ENCODE data around the gene PLXNA4. TPM values are rescaled to one million over a fixed set of nuclear protein-coding genes. Genes with fewer than 3 reads are reported as not detected.

PLXNA4 gene
- total RNA-seq, 4 donors from 2014 or later: 0.49 to 7.1 (median 2.0) TPM

- Histone ChIP-seq H3K9me3 (no peaks in the 10 kb centered on the region), H3K4me1 (peaks cover 0 to 20% (median 4%) of the 10 kb centered on the region in 3 donors), H3K4me3 (no peak overlapping the region), H3K27me3 (peaks cover 0 to 21% (median 0%) of the 10 kb centered on the region in 4 donors), H3K27ac (no peak overlapping the region), H3K36me3 (no peaks in the 10 kb centered on the region)
- no peak for DNase-seq
- intact Hi-C loops (cut with DNase I): no loop called here
- TF ChIP-seq CTCF (IDR thresholded peaks at IDR 0.05) (no peak), POLR2A (IDR thresholded peaks at IDR 0.05) (no peak)
- 60 to 61% methylated on average over 5 to 6 of the region's 6 CpGs for WGBS, 2 donors
Measured at GRCh38 chr7:132471515-132471914, 104.8 kb downstream of the PLXNA4 start.

GRCh38 chr7:132469681-132470080 lies 106.6 kb downstream of the PLXNA4 start:
- Histone ChIP-seq H3K4me1 (peaks cover 0 to 14% (median 4%) of the 10 kb centered on the region in 3 donors), H3K4me3 (no peak overlapping the region), H3K27ac (no peak overlapping the region), H3K27me3 (peaks cover 0 to 13% (median 0%) of the 10 kb centered on the region in 4 donors), H3K9me3 (no peaks in the 10 kb centered on the region), H3K36me3 (no peaks in the 10 kb centered on the region)
- no peak for TF ChIP-seq CTCF (IDR thresholded peaks at IDR 0.05)
- TF ChIP-seq POLR2A (IDR thresholded peaks at IDR 0.05): no peak
- intact Hi-C loops (cut with DNase I): no loop called here
- WGBS, 2 donors: 60 to 63% methylated on average over 4 of the region's 4 CpGs
- no peak for DNase-seq

- TF ChIP-seq POLR2A (IDR thresholded peaks at IDR 0.05): no peak
- no peak for TF ChIP-seq CTCF (IDR thresholded peaks at IDR 0.05)
- no peak overlapping the region for H3K4me3 ChIP-seq
- H3K9me3 ChIP-seq: no peaks in the 10 kb centered on the region
- intact Hi-C loops (cut with DNase I): no loop called here
- no peak overlapping the region for H3K27ac ChIP-seq
- peaks cover 0 to 11% (median 4%) of the 10 kb centered on the region in 3 donors for H3K4me1 ChIP-seq
- no peaks in the 10 kb centered on the region for H3K36me3 ChIP-seq
- DNase-seq: no peak
- WGBS, 2 donors: 15 to 85% methylated on average over 1 of the region's 1 CpG
- H3K27me3 ChIP-seq: peaks cover 0 to 13% (median 0%) of the 10 kb centered on the region in 4 donors
Measured at GRCh38 chr7:132469264-132469663, 107.0 kb downstream of the PLXNA4 start.

GRCh38 chr7:132466367-132466766 lies 109.9 kb downstream of the PLXNA4 start:
- Histone ChIP-seq H3K36me3 (no peaks in the 10 kb centered on the region), H3K9me3 (no peaks in the 10 kb centered on the region), H3K4me1 (peaks cover 0 to 9% (median 0%) of the 10 kb centered on the region in 3 donors), H3K27me3 (peaks cover 0 to 6% (median 0%) of the 10 kb centered on the region in 4 donors), H3K4me3 (no peak overlapping the region), H3K27ac (no peak overlapping the region)
- intact Hi-C loops (cut with DNase I): no loop called here
- WGBS, 2 donors: 73 to 75% methylated on average over 5 to 6 of the region's 6 CpGs
- no peak for DNase-seq
- TF ChIP-seq CTCF (IDR thresholded peaks at IDR 0.05): no peak
- TF ChIP-seq POLR2A (IDR thresholded peaks at IDR 0.05): no peak

DNA sequence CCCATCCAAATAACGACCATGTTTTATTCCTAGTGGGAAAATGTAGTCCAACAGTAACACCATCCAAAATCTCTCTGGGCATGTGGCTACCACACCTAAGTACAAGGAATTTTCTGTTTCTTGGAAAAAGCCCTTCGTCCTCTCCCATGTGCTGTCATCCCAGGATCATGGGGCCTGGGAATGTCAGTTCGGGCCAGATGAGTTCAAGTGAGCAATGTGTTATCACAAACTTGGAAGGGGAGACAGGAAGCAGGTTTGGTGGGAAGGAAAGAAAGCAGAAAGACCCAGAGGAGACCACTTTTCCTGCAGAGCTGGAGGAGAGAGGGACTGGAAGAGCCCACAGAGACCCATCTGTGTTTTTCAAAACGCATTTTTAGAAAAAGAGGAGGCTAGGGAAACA lies 110.8 kb downstream of the PLXNA4 start:
- no peaks in the 10 kb centered on the region for H3K36me3 ChIP-seq
- peaks cover 0 to 6% (median 0%) of the 10 kb centered on the region in 4 donors for H3K27me3 ChIP-seq
- intact Hi-C loops (cut with DNase I): no loop called here
- no peak overlapping the region for H3K4me3 ChIP-seq
- no peak for DNase-seq
- peaks cover 0 to 9% (median 0%) of the 10 kb centered on the region in 3 donors for H3K4me1 ChIP-seq
- TF ChIP-seq POLR2A (IDR thresholded peaks at IDR 0.05) (no peak), CTCF (IDR thresholded peaks at IDR 0.05) (no peak)
- H3K27ac ChIP-seq: no peak overlapping the region
- no peaks in the 10 kb centered on the region for H3K9me3 ChIP-seq
- 52 to 63% methylated on average over 4 of the region's 4 CpGs for WGBS, 2 donors
